Measurements from ENCODE around the gene NGEF.

GRCh38 chr2:232959139-232959538 is 53.9 kb downstream of the NGEF start:
- TF ChIP-seq EP300 (IDR thresholded peaks at IDR 0.05; ENCODE audit: borderline replicate concordance) (no peak), MAX (IDR thresholded peaks at IDR 0.05) (no peak), TCF12 (IDR thresholded peaks at IDR 0.05; ENCODE audit: low read depth) (no peak), TEAD4 (IDR thresholded peaks at IDR 0.05) (no peak), USF1 (IDR thresholded peaks at IDR 0.05) (no peak), TAF1 (IDR thresholded peaks at IDR 0.05; ENCODE audit: low read depth) (no peak), FOXM1 (IDR thresholded peaks at IDR 0.05; ENCODE audit: borderline replicate concordance, low read depth) (no peak), REST (IDR thresholded peaks at IDR 0.05; ENCODE audit: low read depth) (no peak), NFIC (IDR thresholded peaks at IDR 0.05) (no peak)
